T-helper 17 cell (primary cell): ENCODE measurements around the gene SULT1A1. TPM values are rescaled to one million over a fixed set of nuclear protein-coding genes. Genes with fewer than 3 reads are reported as not detected.
"Not testable (repeated sequence)": the region's sequence is repeated elsewhere in the genome, so short reads cannot be mapped to it uniquely, and the experiment has no call there.

ENCODE experiments used
- ATAC-seq: fragments of 150-1000 bp; cut with Tn5 transposase; 2 replicates; pipeline ENCODE4 v1.10.0; 2021; ENCODE audit warnings: mild to moderate bottlenecking, moderate library complexity
- DNase-seq, 3 donors: peaks; one replicate each; pipeline versions ENCODE4 v3.0.0 to v3.0.0-alpha.2; 2020 to 2021
- H3K9me3 ChIP-seq: one replicate; pipeline ENCODE4 v1.7.0; 2013; ENCODE audit warnings: low read length, mild to moderate bottlenecking; ENCODE audit not compliant: control insufficient read depth, poor library complexity, severe bottlenecking
- H3K27ac Mint-ChIP-seq: one replicate; pipeline ENCODE4 v1.8.0; 2022; ENCODE audit warnings: mild to moderate bottlenecking, moderate library complexity, mixed read lengths
- H3K27me3 Mint-ChIP-seq: one replicate; pipeline ENCODE4 v1.8.0; 2022; ENCODE audit warnings: mixed read lengths
- H3K36me3 Mint-ChIP-seq: one replicate; pipeline ENCODE4 v1.8.0; 2022; ENCODE audit warnings: low read depth, mixed read lengths
- H3K4me1 Mint-ChIP-seq: one replicate; pipeline ENCODE4 v1.8.0; 2022; ENCODE audit warnings: mild to moderate bottlenecking, mixed read lengths
- H3K4me3 Mint-ChIP-seq: one replicate; pipeline ENCODE4 v1.8.0; 2022; ENCODE audit warnings: mild to moderate bottlenecking, moderate library complexity, mixed read lengths
- total RNA-seq, 4 donors: library from RNA in 2 of 4; stranded (reverse) in 2 of 4; gene quantifications; one replicate each; pipeline ENCODE4 v1.2.3 and lab custom pipeline; 2022 to 2026

SULT1A1 gene
- total RNA-seq, 2 donors from 2014 or later = 10.6 to 14.4 TPM

DNA sequence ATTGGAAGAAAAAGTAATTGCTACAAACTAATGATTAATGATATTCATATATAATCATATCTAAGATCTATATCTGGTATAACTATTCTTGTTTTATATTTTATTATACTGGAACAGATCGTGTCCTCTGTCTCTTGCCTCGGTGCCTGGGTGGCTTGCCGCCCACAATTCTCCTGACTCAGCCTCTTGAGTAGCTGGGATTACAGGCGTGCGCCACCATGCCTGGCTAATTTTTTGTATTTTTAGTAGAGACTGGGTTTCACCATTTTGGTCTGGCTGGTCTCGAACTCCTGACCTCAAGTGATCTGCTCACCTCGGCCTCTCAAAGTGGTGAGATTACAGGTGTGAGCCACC lies 6.4 kb upstream of the SULT1A1 start:
- not testable (repeated sequence) for DNase-seq, H3K36me3 Mint-ChIP-seq

DNA sequence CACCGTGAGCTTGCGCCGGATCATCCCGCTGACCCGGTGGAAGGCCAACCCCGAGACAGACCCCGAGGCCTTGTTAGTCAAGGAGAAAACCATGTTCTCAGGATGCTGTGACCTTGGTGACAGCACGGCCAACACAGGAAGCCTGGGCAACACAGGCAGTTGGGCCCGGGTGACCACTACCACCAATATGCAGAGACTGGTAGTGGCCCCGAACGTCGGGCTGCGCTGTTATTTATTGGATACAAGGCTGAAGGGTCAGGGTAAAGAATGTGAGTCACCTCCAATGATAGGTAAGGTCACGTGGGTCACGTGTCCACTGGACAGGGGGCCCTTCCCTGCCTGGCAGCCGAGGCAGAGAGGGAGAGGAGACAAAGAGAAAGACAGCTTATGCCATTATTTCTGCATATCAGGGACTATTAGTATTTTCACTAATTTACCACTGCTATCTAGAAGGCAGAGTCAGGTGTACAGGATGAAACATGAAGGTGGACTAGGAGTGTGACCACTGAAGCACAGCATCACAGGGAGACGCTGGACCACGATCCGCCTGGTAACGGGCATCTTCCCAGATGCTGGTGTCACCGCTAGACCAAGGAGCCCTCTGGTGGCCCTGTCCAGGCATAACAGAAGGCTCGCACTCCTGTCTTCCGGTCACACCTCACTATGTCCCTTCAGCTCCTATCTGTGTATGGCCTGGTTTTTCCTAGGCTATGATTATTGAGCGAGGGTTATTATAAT lies 5.8 kb upstream of the SULT1A1 start:
- H3K4me1 Mint-ChIP-seq, H3K9me3 ChIP-seq, H3K27ac Mint-ChIP-seq, H3K4me3 Mint-ChIP-seq, ATAC-seq, H3K27me3 Mint-ChIP-seq, H3K36me3 Mint-ChIP-seq, DNase-seq: not testable (repeated sequence)

More for the DNA sequence above, 6.4 kb upstream of the SULT1A1 start:
- H3K27ac Mint-ChIP-seq, H3K27me3 Mint-ChIP-seq, ATAC-seq, H3K9me3 ChIP-seq, H3K4me1 Mint-ChIP-seq, H3K4me3 Mint-ChIP-seq: not testable (repeated sequence)

DNA sequence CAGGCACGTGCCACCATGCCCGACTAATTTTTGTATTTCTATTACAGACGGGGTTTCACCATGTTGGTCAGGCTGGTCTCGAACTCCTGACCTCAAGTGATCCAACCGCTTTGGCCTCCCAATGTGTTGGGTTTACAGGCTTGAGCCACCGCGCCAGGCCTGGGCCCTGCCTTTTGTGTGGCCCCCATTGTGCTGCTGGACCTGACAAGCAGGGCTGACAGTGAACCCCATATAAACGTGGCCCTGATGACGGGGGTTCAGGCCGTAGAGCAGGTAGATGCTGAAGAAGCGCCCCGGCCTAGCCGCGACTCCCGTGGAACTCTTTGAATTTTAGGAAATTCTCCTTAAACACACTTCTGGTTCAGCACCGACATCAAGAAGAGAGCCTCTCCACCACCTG lies 4.7 kb upstream of the SULT1A1 start:
- not testable (repeated sequence) for H3K4me3 Mint-ChIP-seq, DNase-seq, H3K9me3 ChIP-seq, ATAC-seq, H3K27ac Mint-ChIP-seq, H3K27me3 Mint-ChIP-seq, H3K36me3 Mint-ChIP-seq
- H3K4me1 Mint-ChIP-seq = peaks cover 15% of the 10 kb centered on the region

DNA sequence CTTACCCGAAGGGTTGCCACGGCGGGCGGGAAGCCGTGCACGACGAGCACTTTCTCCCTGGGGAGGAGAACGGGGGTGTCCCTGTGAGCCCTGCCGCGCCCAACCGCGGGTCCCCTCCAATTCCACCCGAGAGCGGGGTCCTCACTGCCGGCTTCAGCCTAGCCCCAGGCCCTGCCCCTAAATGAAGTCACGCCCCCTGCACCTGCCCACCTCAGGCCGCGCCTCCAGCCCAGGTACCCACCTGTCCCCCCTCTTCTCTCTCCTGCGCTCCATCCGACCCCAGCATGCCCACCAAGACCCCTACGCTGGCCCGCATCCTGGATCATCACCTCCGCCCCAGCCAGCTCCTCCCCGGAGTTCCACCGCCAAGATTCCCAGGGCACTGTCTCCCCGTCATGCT lies 4.1 kb upstream of the SULT1A1 start:
- H3K9me3 ChIP-seq, H3K27ac Mint-ChIP-seq, ATAC-seq, H3K36me3 Mint-ChIP-seq, H3K4me3 Mint-ChIP-seq, DNase-seq, H3K27me3 Mint-ChIP-seq: not testable (repeated sequence)
- peaks cover 16% of the 10 kb centered on the region for H3K4me1 Mint-ChIP-seq

DNA sequence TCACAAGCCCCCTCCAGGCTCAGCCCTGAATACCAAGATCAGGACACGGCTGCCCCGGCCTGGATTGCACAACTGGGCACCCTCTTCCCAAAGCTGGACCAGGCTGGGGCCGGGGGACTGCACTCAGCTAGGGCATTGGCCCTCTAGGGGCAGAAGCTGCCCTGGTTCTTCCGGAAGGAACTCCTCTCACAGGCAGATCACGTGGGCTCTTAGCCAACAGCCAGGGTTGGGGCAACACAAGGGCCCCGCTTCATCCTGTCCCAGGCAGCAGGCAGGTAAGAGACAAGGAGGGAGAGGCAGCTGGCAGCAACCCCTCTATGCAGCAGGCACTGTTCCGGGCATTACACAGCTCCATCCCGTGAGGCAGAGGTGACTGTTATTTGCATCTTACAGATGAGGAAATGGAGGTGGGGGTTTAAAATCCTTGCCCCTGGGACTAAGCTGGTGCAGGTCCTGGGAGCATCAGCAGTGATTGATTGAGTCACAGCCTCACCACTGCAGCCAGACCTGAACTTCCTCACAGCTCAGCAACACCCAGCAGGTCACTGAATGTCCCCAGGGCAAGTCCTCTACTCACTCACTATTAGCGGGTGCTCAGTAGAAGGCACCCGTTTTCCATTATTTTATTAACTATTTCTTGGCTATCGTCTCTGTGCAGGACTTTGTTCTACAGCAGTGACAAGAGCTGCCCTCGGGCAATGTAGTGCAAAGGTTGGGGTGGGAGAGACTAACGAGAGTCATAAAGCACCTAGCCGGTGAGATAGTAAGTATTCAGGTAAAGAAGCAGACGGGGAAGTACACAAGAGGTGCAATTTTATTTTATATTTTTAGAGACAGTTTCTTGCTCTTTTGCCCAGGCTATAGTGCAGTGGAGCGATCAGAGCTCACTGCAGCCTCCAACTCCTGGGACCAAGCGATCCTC lies 2.8 kb upstream of the SULT1A1 start:
- peaks cover 16% of the 10 kb centered on the region for H3K4me1 Mint-ChIP-seq
- not testable (repeated sequence) for H3K27ac Mint-ChIP-seq, H3K27me3 Mint-ChIP-seq, DNase-seq, H3K9me3 ChIP-seq, H3K4me3 Mint-ChIP-seq, H3K36me3 Mint-ChIP-seq
- ATAC-seq = peak; percentile 97

DNA sequence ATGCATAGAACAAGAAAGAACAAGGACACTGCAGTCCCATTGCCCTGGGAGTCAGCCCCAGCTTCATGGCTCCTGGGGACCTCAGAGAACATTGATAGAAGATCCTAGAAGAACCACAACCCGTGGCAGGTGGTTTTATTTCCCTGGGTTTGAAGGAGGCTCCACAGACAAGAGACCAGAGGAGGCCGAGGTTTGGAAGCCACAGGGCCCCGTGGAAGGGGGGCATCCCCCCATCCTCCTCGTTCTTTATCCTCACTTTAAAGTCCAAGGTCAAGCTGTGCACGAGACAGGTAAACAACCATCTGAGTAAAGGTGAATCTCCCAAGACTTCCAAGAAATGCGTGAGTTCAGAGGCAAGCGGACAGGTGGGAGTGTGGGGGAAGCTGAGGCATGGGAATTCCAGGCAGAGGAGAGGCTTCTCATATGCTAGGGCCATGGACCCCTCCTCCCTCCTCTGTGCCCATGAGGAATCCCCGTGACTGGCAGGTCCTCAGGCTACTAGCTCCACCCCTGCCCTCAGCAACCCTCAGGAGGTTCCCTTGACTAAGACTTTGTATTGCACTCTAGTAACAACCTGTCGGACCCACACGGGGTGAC lies 849 bp upstream of the SULT1A1 start:
- no peaks in the 10 kb centered on the region for H3K9me3 ChIP-seq
- H3K4me3 Mint-ChIP-seq = peak overlapping the region; percentile 26
- H3K4me1 Mint-ChIP-seq = peaks cover 17% of the 10 kb centered on the region
- DNase-seq (no peak), ATAC-seq (no peak)
- peak overlapping the region; percentile 30 for H3K27ac Mint-ChIP-seq
- no peaks in the 10 kb centered on the region for H3K27me3 Mint-ChIP-seq
- H3K36me3 Mint-ChIP-seq = peaks cover 2% of the 10 kb centered on the region

DNA sequence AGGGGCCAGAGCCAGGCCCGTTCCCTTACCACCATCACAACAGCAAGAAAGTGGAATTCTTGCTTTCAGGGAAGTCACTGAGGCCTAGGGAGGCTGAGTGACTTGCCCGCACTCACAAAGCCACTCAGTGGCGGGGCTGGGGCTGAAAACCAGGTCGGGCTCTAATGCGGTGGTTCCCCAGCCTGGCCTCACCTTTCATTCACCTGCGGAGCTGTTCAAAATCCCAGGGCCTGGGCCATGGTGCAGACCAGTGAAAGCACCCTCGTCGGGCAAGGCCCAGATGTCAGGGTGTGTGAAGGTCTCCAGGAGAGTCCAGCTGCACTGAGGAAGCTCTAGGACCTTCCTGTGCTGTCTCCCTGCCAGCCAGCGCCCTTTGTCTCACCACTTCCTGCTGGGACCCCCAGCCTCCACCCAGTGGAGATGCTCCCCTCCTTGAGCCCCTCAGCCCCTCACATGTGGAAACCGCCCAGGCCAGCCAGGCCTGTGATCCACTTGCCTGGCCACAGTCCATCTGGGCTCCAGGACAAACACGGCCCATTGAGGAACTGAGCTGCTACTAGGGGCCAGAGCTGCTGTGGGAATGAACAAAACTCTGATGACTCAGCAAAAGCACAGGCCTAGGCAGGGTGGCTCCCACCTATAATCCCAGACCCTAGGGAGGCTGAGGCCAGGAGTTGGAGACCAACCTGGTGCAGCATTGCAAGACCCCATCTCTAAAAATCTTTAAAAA lies 812 bp downstream of the SULT1A1 start:
- not testable (repeated sequence) for H3K9me3 ChIP-seq, H3K36me3 Mint-ChIP-seq, H3K27me3 Mint-ChIP-seq, DNase-seq, ATAC-seq
- Mint-ChIP-seq H3K4me3 (peak overlapping the region; percentile 25), H3K27ac (peak overlapping the region; percentile 49), H3K4me1 (peaks cover 15% of the 10 kb centered on the region)

DNA sequence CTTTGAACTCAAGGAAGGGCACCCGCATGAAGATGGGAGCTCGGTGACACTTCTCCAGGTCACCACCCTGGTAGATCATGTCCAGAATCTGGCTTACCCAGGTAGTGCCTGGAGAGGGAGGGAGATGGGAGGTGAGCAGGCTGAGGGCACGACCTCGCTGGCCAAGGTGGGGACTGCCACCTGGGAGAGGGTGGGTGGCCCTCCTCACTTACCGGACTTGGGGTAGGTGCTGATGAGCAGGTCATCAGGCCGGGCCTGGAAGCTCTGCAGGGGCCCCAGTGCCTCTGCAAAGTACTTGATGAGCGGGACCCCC lies 1.4 kb downstream of the SULT1A1 start:
- not testable (repeated sequence) for H3K4me3 Mint-ChIP-seq, H3K36me3 Mint-ChIP-seq, H3K27me3 Mint-ChIP-seq, DNase-seq, H3K27ac Mint-ChIP-seq, H3K9me3 ChIP-seq, ATAC-seq
- H3K4me1 Mint-ChIP-seq = peaks cover 15% of the 10 kb centered on the region

DNA sequence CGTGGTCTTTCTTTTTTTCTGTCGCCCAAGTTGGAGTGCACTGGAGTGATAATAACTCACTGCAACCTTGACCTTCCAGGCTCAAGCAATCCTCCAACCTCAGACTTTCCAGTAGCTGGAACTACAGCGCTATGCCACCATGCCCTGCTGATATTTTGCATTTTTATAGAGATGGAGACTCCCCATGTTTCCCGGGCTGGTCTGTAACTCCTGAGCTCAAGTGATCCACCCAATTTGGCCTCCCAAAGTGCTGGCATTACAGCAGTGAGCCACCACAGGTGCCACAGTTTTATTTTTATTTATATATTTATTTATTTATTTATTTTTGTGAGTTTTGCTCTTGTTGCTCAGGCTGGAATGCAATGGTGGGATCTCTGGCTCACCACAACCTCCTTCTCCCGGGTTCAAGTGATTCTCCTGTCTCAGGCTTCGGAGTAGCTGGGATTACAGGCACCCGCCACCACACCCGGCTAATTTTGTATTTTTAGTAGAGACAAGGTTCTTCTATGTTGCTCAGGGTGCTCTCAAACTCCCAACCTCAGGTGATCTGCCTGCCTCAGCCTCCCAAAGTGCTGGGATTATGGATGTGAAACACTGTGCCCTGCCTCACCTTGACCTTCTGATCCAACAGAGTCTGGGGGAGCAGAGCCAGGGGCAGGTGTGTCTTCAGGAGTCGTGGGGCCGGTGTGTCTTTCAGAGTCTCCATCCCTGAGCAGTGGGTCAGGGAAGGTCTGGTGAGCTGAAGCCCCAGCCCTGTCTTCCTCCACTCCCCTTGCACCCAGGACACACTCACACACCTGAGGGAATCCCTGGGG lies 2.0 kb downstream of the SULT1A1 start:
- not testable (repeated sequence) for ATAC-seq, H3K4me3 Mint-ChIP-seq, DNase-seq, H3K27ac Mint-ChIP-seq, H3K9me3 ChIP-seq, H3K27me3 Mint-ChIP-seq, H3K36me3 Mint-ChIP-seq
- peaks cover 15% of the 10 kb centered on the region for H3K4me1 Mint-ChIP-seq

DNA sequence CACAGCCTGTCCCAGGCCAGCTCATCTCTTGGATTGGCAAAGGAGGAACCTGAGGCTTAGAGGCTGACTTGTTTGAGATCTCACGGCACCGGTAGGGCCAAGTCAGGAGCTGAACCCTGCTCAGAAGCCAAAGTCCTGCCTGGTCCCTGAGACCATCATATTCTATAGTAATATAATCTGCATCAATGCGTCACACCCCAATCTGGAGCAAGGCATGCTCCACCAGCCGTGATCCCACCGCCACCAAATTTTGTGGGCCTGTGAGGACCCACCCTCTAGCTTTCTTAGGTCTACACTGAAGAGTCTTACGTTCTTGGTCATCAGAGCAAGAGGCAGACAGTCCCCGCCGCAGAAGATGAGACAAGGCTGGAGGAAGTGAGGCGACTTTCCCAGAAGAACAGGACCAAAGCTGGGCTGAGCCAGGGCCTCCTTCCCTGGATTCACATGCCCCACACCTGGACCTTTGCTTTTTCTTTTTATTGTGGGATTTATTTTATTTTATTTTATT lies 2.7 kb downstream of the SULT1A1 start:
- no peaks in the 10 kb centered on the region for H3K9me3 ChIP-seq
- no peaks in the 10 kb centered on the region for H3K27me3 Mint-ChIP-seq
- peaks cover 15% of the 10 kb centered on the region for H3K4me1 Mint-ChIP-seq
- peaks cover 2% of the 10 kb centered on the region for H3K36me3 Mint-ChIP-seq
- H3K4me3 Mint-ChIP-seq = no peak overlapping the region
- DNase-seq (no peak), ATAC-seq (no peak)
- peak overlapping the region; percentile 51 for H3K27ac Mint-ChIP-seq

DNA sequence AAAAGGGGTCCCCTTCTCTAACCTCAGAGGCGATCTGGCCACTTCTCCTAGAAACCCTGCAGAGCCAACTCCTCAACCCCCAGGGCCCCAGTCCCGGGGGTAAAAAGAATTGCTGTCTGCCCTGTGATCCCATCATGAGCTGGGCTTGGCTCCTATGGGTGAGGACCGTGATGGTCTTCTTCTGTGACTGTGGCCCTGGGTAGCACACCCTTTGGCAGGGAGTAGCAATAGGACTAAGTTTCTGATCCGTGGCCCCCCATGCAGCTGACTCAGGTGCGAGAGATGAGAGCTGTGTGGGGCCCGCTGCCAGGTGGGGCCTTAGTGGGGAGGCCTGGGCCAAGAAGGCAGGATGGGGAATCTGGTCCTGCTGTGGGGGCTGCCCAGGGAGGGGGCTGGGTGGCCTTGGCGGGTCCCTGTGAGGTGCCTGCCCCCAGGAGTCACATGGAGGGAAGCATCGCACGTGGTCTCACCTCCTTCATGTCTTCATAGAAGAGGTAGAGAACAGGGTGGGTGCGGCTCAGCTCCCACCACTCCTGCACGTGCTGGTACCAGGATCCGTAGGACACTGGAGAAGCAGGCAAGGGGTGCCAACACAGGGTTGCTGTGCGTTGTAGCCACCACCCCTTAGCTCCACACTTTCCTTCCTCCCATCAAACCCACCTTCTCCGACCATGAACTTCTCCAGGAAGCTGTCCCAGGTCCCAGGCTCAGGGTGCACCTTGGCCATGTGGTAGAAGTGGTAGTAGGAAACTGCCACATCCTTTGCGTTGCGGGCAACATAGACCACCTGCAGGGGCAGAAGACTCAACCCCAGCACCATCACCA lies 3.3 kb downstream of the SULT1A1 start:
- Mint-ChIP-seq H3K27ac (peak overlapping the region; percentile 51), H3K36me3 (peaks cover 2% of the 10 kb centered on the region), H3K4me1 (peaks cover 15% of the 10 kb centered on the region), H3K27me3 (no peaks in the 10 kb centered on the region), H3K4me3 (no peak overlapping the region)
- ATAC-seq = no peak
- no peak for DNase-seq
- H3K9me3 ChIP-seq = no peaks in the 10 kb centered on the region

DNA sequence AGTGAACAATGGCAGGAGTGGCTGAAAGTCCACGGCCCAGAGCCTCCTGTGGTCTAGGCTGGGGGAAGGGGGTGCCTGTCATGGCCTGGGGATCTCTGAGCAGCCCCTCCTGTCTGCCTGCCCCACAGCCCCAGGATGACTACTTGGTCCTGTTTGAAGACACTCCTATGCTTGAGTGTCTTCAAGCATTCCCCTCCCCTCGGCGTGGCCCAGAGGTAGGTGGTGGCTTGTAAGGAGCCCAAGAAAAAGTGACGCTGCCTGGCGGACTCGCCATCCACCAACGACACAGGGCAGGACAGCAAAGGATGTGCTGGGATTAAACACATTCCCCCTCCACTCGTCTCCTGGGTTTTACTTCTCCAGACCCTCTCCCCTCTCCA lies 5.7 kb downstream of the SULT1A1 start:
- Mint-ChIP-seq H3K4me3 (no peak overlapping the region), H3K27ac (peak overlapping the region; percentile 54), H3K36me3 (no peaks in the 10 kb centered on the region), H3K27me3 (no peaks in the 10 kb centered on the region), H3K4me1 (peaks cover 3% of the 10 kb centered on the region)
- H3K9me3 ChIP-seq = no peaks in the 10 kb centered on the region
- no peak for DNase-seq
- no peak for ATAC-seq
